ENCODE data around the gene FAM13A.

- TF ChIP-seq CTCF (IDR thresholded peaks at IDR 0.05) = no peak
- no peak for TF ChIP-seq POLR2A (IDR thresholded peaks at IDR 0.05)
Measured at GRCh38 chr4:89001647-89002445, 55.1 kb downstream of the FAM13A start.
